Measurements from ENCODE around the gene C1QL2.

GRCh38 chr2:119181791-119182445, 23.4 kb upstream of the C1QL2 start:
- TF ChIP-seq CTCF (conservative IDR thresholded peaks at IDR 0.05; ENCODE audit: low read depth in 2 of 2), result no peak
- no peak for TF ChIP-seq POLR2AphosphoS5 (IDR thresholded peaks at IDR 0.05; ENCODE audit: low read depth)
- TF ChIP-seq EZH2phosphoT487 (IDR thresholded peaks at IDR 0.05; ENCODE audit: unreplicated experiment), result no peak
- TF ChIP-seq EZH2 (IDR thresholded peaks at IDR 0.05; ENCODE audit: low read depth, unreplicated experiment), result no peak
- TF ChIP-seq CREB1 (CRISPR knock-in tag; IDR thresholded peaks at IDR 0.05; ENCODE audit: low read depth), result no peak
- TF ChIP-seq REST (IDR thresholded peaks at IDR 0.05; ENCODE audit: unreplicated experiment), result no peak
- TF ChIP-seq STAT1 (IDR thresholded peaks at IDR 0.05; ENCODE audit: unreplicated experiment), result no peak

Measured in GM23338 (cell line).